SU-DHL-6 (cell line): ENCODE data around the gene TMC4.

Experiments used
- H2AFZ ChIP-seq: fragments of 200-600 bp; sonication (generic); 2 replicates; pipeline ENCODE4 v1.6.1; 2014; ENCODE audit warnings: low read depth, mild to moderate bottlenecking, moderate library complexity, mixed read lengths, antibody characterized with exemption, low read length; ENCODE audit not compliant: severe bottlenecking
- H3F3A ChIP-seq: fragments of 200-600 bp; shearing (Covaris generic); 2 replicates; pipeline ENCODE4 v1.6.0; 2016; ENCODE audit warnings: antibody characterized with exemption, mild to moderate bottlenecking; ENCODE audit not compliant: insufficient read depth
- H3K27ac ChIP-seq: fragments of 200-600 bp; sonication (generic); 2 replicates; pipeline ENCODE4 v1.5.1; 2016; ENCODE audit warnings: low read depth, mild to moderate bottlenecking, low read length, moderate library complexity, mixed read lengths
- H3K27me3 ChIP-seq: fragments of 200-600 bp; sonication (generic), shearing (Covaris generic); 2 replicates; pipeline ENCODE4 v1.6.0; 2014; ENCODE audit warnings: mild to moderate bottlenecking, low read length
- H3K36me3 ChIP-seq: fragments of 200-600 bp; sonication (generic); 2 replicates; pipeline ENCODE4 v1.6.1; 2014; ENCODE audit warnings: mild to moderate bottlenecking, low read length, mixed read lengths
- H3K4me2 ChIP-seq: fragments of 300-600, 200-600 bp; shearing (Covaris generic), sonication (generic); 2 replicates; pipeline ENCODE4 v1.6.0; 2014; ENCODE audit warnings: low read length, low read depth, mild to moderate bottlenecking; ENCODE audit not compliant: poor library complexity, severe bottlenecking
- H3K4me3 ChIP-seq: fragments of 200-600 bp; sonication (generic); 2 replicates; pipeline ENCODE4 v1.5.1; 2014; ENCODE audit warnings: antibody characterized with exemption, low read length, mild to moderate bottlenecking, mixed read lengths; ENCODE audit not compliant: insufficient read depth, poor library complexity, severe bottlenecking
- H3K79me2 ChIP-seq: fragments of 200-600 bp; sonication (generic); 2 replicates; pipeline ENCODE4 v1.6.1; 2014; ENCODE audit warnings: mild to moderate bottlenecking, low read length, moderate library complexity; ENCODE audit not compliant: insufficient read depth
- H3K9ac ChIP-seq: fragments of 200-600 bp; sonication (generic); 2 replicates; pipeline ENCODE4 v1.7.0; 2014; ENCODE audit warnings: mild to moderate bottlenecking, low read length
- H3K9me2 ChIP-seq: fragments of 200-600 bp; sonication (generic); replicated peaks from 2 replicates; pipeline ENCODE4 v1.6.1; 2014; ENCODE audit warnings: low read length; ENCODE audit not compliant: insufficient read depth
- H3K9me3 ChIP-seq: fragments of 200-600 bp; sonication (generic); 2 replicates; pipeline ENCODE4 v1.6.1; 2014; ENCODE audit warnings: low read length, mixed read lengths; ENCODE audit not compliant: insufficient read depth
- H4K20me1 ChIP-seq: fragments of 200-600 bp; sonication (generic); 2 replicates; pipeline ENCODE4 v1.6.1; 2014; ENCODE audit warnings: low read depth, mild to moderate bottlenecking, antibody characterized with exemption, low read length, moderate library complexity, mixed read lengths
- CTCF ChIP-seq: fragments of 200-600 bp; sonication (generic); IDR thresholded peaks from one replicate; pipeline ENCODE4 v1.5.1; 2017; ENCODE audit warnings: antibody characterized with exemption, mild to moderate bottlenecking, low read length, moderate library complexity; ENCODE audit not compliant: insufficient read depth, poor library complexity, severe bottlenecking
- EZH2phosphoT487 ChIP-seq: fragments of 200-600 bp; sonication (generic), shearing (Covaris generic); conservative IDR thresholded peaks from 2 replicates; pipeline ENCODE4 v1.6.1; 2018; ENCODE audit warnings: mild to moderate bottlenecking, antibody characterized with exemption, low read length, moderate library complexity, mixed read lengths

TMC4 gene

DNA sequence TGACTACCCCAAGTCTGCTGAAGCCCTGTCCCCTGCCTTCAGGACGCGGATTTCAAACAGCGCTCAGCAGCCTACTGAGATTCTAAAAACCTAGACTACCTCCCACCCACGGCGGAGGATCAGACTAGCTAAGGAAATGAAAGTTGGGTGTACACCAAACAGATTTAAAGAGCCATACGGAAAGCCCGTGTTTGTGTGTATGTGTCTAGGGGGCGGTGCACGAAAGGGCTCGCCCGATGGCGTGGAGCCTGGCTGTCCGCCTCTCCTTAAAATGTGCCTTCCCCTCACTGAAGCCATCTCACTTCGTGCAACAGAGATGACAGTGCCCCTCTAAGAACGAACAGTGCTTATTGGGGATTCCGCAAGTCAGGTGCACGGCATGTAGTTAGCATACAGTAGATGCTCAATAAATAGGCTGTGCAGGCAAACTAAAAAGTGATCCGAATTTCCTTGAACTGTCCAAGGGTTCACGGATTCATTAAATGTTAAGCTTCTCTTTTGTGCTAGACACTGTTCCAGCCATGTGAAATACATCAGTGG, 14.1 kb downstream of the TMC4 start:
- no peaks in the 10 kb centered on the region for H3K9me3 ChIP-seq
- H3K27me3 ChIP-seq = no peaks in the 10 kb centered on the region
- peak overlapping the region; percentile 66 for H3K9ac ChIP-seq
- H3K9me2 ChIP-seq = no peaks in the 10 kb centered on the region
- H3K79me2 ChIP-seq = no peaks in the 10 kb centered on the region
- H3K27ac ChIP-seq = peak overlapping the region; percentile 89
- H3K4me2 ChIP-seq = peak overlapping the region; percentile 72
- H3K4me3 ChIP-seq = peak overlapping the region; percentile 78
- H3F3A ChIP-seq = peaks cover 22% of the 10 kb centered on the region; the same call in 1 of the 2 replicates
- no peak for TF ChIP-seq EZH2phosphoT487
- no peak for TF ChIP-seq CTCF
- no peak overlapping the region for H2AFZ ChIP-seq
- no peaks in the 10 kb centered on the region for H3K36me3 ChIP-seq
- H4K20me1 ChIP-seq = no peaks in the 10 kb centered on the region

DNA sequence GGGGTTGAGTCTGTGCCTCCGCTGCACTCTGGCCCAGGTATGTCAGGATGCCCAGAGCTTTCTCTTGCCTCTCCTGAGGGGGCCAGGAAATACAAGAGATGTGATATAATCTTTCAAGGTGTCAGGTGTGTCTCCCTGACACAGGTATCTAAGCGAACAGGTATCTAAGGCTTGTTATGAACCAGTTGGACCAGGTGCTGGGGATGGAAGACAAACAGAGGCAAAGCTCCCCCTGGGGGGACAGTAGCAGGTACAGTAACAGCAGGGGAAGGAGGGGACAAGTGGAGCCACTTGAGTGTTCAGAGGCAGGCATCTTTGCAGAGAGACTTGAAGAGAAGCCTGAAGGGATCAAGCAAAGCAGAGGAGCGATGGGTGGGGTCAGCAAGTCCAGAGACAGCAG, 16.0 kb downstream of the TMC4 start:
- TF ChIP-seq EZH2phosphoT487 = no peak
- no peak for TF ChIP-seq CTCF
- peaks cover 22% of the 10 kb centered on the region; the same call in 1 of the 2 replicates for H3F3A ChIP-seq

DNA sequence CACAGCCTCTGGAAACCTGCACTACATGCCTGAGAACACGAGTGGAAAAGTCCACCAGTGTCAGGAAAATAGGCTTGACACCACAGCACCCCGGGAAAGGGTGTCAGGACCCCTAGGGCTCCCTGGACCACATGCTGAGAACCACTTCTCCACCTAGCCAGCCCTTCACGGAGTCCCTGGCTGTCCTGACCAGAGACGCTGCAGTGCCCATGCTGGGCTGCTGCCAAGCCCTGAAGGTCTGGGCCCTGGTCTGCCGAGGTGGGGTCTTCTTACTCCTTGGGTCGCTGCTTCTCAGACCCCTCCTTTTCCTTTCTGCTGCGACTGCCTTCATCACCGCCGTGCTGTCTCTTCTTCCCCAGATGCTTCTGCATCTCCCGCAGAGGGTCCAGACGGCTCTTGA, 16.5 kb downstream of the TMC4 start:
- no peak overlapping the region for H3K9ac ChIP-seq
- H3K27ac ChIP-seq = no peak overlapping the region
- H3K4me2 ChIP-seq = no peak overlapping the region
- H3K79me2 ChIP-seq = no peaks in the 10 kb centered on the region
- no peak overlapping the region for H3K4me3 ChIP-seq
- peaks cover 22% of the 10 kb centered on the region; the same call in 1 of the 2 replicates for H3F3A ChIP-seq
- H3K9me2 ChIP-seq = no peaks in the 10 kb centered on the region
- H3K9me3 ChIP-seq = no peaks in the 10 kb centered on the region
- H3K36me3 ChIP-seq = no peaks in the 10 kb centered on the region
- no peaks in the 10 kb centered on the region for H3K27me3 ChIP-seq
- no peaks in the 10 kb centered on the region for H4K20me1 ChIP-seq
- H2AFZ ChIP-seq = no peak overlapping the region
- TF ChIP-seq CTCF (no peak), EZH2phosphoT487 (no peak)

More for the DNA sequence above, 16.0 kb downstream of the TMC4 start:
- Histone ChIP-seq H3K4me3 (no peak overlapping the region), H4K20me1 (no peaks in the 10 kb centered on the region), H2AFZ (no peak overlapping the region), H3K79me2 (no peaks in the 10 kb centered on the region), H3K9ac (no peak overlapping the region), H3K9me2 (no peaks in the 10 kb centered on the region), H3K36me3 (no peaks in the 10 kb centered on the region), H3K27ac (no peak overlapping the region), H3K9me3 (no peaks in the 10 kb centered on the region), H3K4me2 (no peak overlapping the region), H3K27me3 (no peaks in the 10 kb centered on the region)
